Lower leg skin (tissue), 4 donors: ENCODE results near the gene RAP1GDS1. TPM values are rescaled to one million over a fixed set of nuclear protein-coding genes. Genes with fewer than 3 reads are reported as not detected.

Experiments used
- DNase-seq, 2 donors: peaks; one replicate each; pipeline ENCODE4 v3.0.0-alpha.2; 2019; ENCODE audit warnings: low spot score in 2 of 2
- H3K4me3 ChIP-seq: fragments of 200-600 bp; sonication (generic); 2 replicates; pipeline ENCODE4 v1.5.1; 2017; ENCODE audit warnings: mild to moderate bottlenecking, low read depth; ENCODE audit not compliant: poor library complexity, severe bottlenecking
- POLR2A ChIP-seq, 2 donors: fragments of 450-650 bp; IDR thresholded peaks; one replicate each; pipeline ENCODE4 v1.6.1; 2016 to 2017; ENCODE audit warnings: antibody characterized with exemption in 2 of 2, mild to moderate bottlenecking in 1 of 2, moderate library complexity in 1 of 2
- WGBS, 2 donors: methylation state at CpG; one replicate each; pipeline ENCODE4 v1.1.5; 2018; 5-methylcytosine and 5-hydroxymethylcytosine counted together
- intact Hi-C: fragments of 100-400 bp; cut with DNase I; formaldehyde crosslinking; loops from one replicate; pipeline ENCODE4 v1.15.0; 2023; ENCODE audit warnings: low total_unique reads
- total RNA-seq, 4 donors: library from RNA; depleted of rRNA; stranded (reverse); fragments of >200 nt; gene quantifications; one replicate each; pipeline ENCODE4 v1.1.0, GENCODE V29; 2016
- TF ChIP-seq, protein P1 (sequence below), 3 donors: fragments of 450-650 bp; IDR thresholded peaks; one replicate each; pipeline ENCODE4 v1.5.1; 2016; ENCODE audit warnings: antibody characterized with exemption in 3 of 3, mild to moderate bottlenecking in 3 of 3, moderate library complexity in 2 of 3

RAP1GDS1 gene
- total RNA-seq, 4 donors from 2014 or later = 24.1 to 29.2 (median 26.5) TPM

- intact Hi-C loops = no loop called here
- no peak for DNase-seq
- TF ChIP-seq, protein P1, sequence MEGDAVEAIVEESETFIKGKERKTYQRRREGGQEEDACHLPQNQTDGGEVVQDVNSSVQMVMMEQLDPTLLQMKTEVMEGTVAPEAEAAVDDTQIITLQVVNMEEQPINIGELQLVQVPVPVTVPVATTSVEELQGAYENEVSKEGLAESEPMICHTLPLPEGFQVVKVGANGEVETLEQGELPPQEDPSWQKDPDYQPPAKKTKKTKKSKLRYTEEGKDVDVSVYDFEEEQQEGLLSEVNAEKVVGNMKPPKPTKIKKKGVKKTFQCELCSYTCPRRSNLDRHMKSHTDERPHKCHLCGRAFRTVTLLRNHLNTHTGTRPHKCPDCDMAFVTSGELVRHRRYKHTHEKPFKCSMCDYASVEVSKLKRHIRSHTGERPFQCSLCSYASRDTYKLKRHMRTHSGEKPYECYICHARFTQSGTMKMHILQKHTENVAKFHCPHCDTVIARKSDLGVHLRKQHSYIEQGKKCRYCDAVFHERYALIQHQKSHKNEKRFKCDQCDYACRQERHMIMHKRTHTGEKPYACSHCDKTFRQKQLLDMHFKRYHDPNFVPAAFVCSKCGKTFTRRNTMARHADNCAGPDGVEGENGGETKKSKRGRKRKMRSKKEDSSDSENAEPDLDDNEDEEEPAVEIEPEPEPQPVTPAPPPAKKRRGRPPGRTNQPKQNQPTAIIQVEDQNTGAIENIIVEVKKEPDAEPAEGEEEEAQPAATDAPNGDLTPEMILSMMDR (IDR thresholded peaks at IDR 0.05) = no peak
- TF ChIP-seq POLR2A (IDR thresholded peaks at IDR 0.05) = no peak
- H3K4me3 ChIP-seq = no peak overlapping the region
- 96 to 99% methylated on average over 3 of the region's 3 CpGs for WGBS, 2 donors
Measured at GRCh38 chr4:98383431-98384106, 122.4 kb downstream of the RAP1GDS1 start.

DNA sequence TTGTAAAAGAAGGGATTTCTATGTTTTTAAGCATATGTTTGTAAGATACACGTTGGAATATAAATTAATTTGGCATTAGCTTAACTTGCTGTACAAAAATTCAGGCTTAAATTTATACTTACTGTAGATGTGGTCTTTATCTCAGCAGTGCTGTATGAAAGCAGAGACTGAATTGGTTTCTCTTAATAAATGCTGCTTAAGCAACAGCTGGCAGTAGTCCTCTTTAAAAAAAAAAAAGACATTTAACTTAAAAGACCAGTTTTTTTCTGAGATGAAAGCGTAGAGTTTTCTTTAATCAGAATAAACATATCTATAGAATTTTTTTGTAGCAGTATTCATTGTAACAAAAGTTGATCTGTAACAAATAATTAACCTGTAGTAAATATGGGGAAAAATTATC, 124.6 kb downstream of the RAP1GDS1 start:
- DNase-seq = no peak
- 81 to 82% methylated on average over 2 of the region's 2 CpGs for WGBS, 2 donors
- TF ChIP-seq, protein P1 (IDR thresholded peaks at IDR 0.05) = no peak
- TF ChIP-seq POLR2A (IDR thresholded peaks at IDR 0.05) = no peak
- intact Hi-C loops = no loop called here
- H3K4me3 ChIP-seq = no peak overlapping the region

DNA sequence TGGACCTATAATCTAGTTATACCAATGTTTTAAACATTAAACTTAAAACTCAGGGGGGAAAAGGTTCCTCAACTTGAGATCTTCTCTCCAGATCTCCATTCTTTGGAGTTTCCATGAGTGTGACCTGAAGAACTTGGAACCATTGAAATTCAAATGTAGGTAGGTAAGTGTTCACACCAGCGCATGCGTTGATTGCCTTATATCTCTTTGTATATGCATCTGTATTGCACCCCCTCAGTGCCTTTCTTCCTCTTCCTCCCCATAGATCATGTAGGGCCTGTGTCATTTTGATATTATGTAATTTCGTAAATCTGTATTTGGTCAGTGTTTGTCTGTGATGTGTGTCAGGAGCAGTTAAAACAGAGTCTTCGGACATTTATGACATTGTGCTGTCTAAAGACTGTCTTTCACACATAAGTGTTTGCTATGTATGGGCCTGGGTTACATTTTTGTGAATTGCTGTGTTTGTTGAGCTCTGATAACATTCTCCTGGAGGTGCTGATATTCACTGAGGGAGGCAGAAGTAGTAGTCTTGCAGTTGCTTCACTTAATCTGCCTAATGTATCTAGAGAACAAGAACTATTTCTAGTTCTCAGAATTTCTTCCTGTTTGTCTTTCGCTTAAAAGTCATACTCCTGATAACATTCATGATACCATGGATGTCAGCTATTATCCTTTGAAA, 126.3 kb downstream of the RAP1GDS1 start:
- no peak overlapping the region for H3K4me3 ChIP-seq
- TF ChIP-seq, protein P1 (IDR thresholded peaks at IDR 0.05) = no peak
- TF ChIP-seq POLR2A (IDR thresholded peaks at IDR 0.05) = no peak
- intact Hi-C loops = no loop called here
- WGBS, 2 donors = 97 to 98% methylated on average over 5 of the region's 5 CpGs
- no peak for DNase-seq

DNA sequence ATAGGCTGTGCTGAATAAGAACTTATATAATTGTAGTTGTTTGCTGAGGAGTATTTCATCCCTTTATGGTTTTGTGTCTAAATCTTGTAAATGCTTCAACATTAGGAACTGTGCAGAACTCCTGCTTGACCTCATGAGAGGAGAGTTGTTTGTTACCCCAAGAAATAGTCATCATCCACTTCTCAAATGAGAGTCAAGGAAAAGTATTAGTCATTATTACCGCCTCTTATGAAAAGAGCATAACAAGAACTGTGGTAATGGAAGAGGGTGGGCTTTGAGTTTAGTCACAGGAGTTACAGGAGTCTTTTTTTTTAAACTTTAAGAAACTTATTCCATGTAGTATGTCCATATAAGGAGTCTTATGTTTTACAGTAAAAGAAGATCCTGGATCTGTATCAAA, 132.9 kb downstream of the RAP1GDS1 start:
- no peak overlapping the region for H3K4me3 ChIP-seq
- intact Hi-C loops = no loop called here
- TF ChIP-seq, protein P1 (IDR thresholded peaks at IDR 0.05) = no peak
- TF ChIP-seq POLR2A (IDR thresholded peaks at IDR 0.05) = no peak
- WGBS, 2 donors = 93 to 100% methylated on average over 1 of the region's 1 CpG
- DNase-seq = no peak

GRCh38 chr4:98399915-98400314, 138.7 kb downstream of the RAP1GDS1 start:
- TF ChIP-seq POLR2A (IDR thresholded peaks at IDR 0.05) = no peak
- TF ChIP-seq, protein P1 (IDR thresholded peaks at IDR 0.05) = no peak
- intact Hi-C loops = no loop called here
- H3K4me3 ChIP-seq = no peak overlapping the region
- whole genome bisulfite sequencing, 2 donors = 100% methylated on average over 1 of the region's 1 CpG
- DNase-seq = no peak
